GM18498 (cell line): Measurements from ENCODE around the gene TOM1L1.

Source experiments
- ATAC-seq: cut with Tn5 transposase; IDR thresholded peaks from one replicate; pipeline ENCODE4 v1.9.1; 2021; ENCODE audit warnings: mild to moderate bottlenecking, moderate library complexity; ENCODE audit not compliant: unreplicated experiment

The TOM1L1 gene

GRCh38 chr17:54985476-54985875, 84.8 kb downstream of the TOM1L1 start:
- ATAC-seq: no peak

- no peak for ATAC-seq
Measured at GRCh38 chr17:54990118-54990517, 89.5 kb downstream of the TOM1L1 start.

- ATAC-seq: no peak
Measured at GRCh38 chr17:54991567-54991966, 90.9 kb downstream of the TOM1L1 start.

- ATAC-seq: no peak
Measured at GRCh38 chr17:54992797-54993639, 92.4 kb downstream of the TOM1L1 start.

- no peak for ATAC-seq
Measured at GRCh38 chr17:54996441-54996840, 95.8 kb downstream of the TOM1L1 start.

- no peak for ATAC-seq
Measured at GRCh38 chr17:55002458-55002857, 101.8 kb downstream of the TOM1L1 start.

- ATAC-seq: no peak
Measured at GRCh38 chr17:55004484-55004883, 103.8 kb downstream of the TOM1L1 start.

- ATAC-seq: no peak
Measured at GRCh38 chr17:55005520-55005919, 104.9 kb downstream of the TOM1L1 start.
